ENCODE measurements around the gene TRIM65.

TRIM65 gene

GRCh38 chr17:75849724-75850123 is 47.0 kb downstream of the TRIM65 start:
- no peak overlapping the region for H3K4me3 ChIP-seq (ENCODE audit: low read length)
- H3K9me3 ChIP-seq (replicated peaks; ENCODE audit: insufficient read depth, low read length) = no peaks in the 10 kb centered on the region
- H2AFZ ChIP-seq (ENCODE audit: low read length) = no peak overlapping the region
- no peaks in the 10 kb centered on the region; the same call in 1 of the 2 replicates for H3F3A ChIP-seq (ENCODE audit: insufficient read depth, low read length)
- TF ChIP-seq EZH2 (optimal IDR thresholded peaks at IDR 0.05; ENCODE audit: low read depth, low read length) = no peak
- TF ChIP-seq, protein P1, sequence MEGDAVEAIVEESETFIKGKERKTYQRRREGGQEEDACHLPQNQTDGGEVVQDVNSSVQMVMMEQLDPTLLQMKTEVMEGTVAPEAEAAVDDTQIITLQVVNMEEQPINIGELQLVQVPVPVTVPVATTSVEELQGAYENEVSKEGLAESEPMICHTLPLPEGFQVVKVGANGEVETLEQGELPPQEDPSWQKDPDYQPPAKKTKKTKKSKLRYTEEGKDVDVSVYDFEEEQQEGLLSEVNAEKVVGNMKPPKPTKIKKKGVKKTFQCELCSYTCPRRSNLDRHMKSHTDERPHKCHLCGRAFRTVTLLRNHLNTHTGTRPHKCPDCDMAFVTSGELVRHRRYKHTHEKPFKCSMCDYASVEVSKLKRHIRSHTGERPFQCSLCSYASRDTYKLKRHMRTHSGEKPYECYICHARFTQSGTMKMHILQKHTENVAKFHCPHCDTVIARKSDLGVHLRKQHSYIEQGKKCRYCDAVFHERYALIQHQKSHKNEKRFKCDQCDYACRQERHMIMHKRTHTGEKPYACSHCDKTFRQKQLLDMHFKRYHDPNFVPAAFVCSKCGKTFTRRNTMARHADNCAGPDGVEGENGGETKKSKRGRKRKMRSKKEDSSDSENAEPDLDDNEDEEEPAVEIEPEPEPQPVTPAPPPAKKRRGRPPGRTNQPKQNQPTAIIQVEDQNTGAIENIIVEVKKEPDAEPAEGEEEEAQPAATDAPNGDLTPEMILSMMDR (IDR thresholded peaks at IDR 0.05; ENCODE audit: low read length) = no peak
- TF ChIP-seq EZH2phosphoT487 (IDR thresholded peaks at IDR 0.05; ENCODE audit: low read length) = no peak
- H3K79me2 ChIP-seq (ENCODE audit: low read length) = peaks cover 18% of the 10 kb centered on the region
- no peaks in the 10 kb centered on the region for H3K27me3 ChIP-seq (replicated peaks; ENCODE audit: insufficient read depth, low read length)
- no peaks in the 10 kb centered on the region for H4K20me1 ChIP-seq (ENCODE audit: insufficient read depth, low read length)
- no peaks in the 10 kb centered on the region for H3K36me3 ChIP-seq (replicated peaks; ENCODE audit: insufficient read depth, low read length)
- DNase-seq = no peak
- H3K9ac ChIP-seq (ENCODE audit: low read length) = no peak overlapping the region
- no peak overlapping the region for H3K27ac ChIP-seq (ENCODE audit: low read length)
- H3K4me1 ChIP-seq (ENCODE audit: low read length) = peaks cover 5% of the 10 kb centered on the region
- no peaks in the 10 kb centered on the region for H3K9me2 ChIP-seq (replicated peaks; ENCODE audit: insufficient read depth, low read length)
- no peak overlapping the region for H3K4me2 ChIP-seq (ENCODE audit: low read depth, low read length)

GRCh38 chr17:75849279-75849646 is 47.5 kb downstream of the TRIM65 start:
- Histone ChIP-seq H2AFZ (ENCODE audit: low read length) (no peak overlapping the region), H3K36me3 (replicated peaks; ENCODE audit: insufficient read depth, low read length) (no peaks in the 10 kb centered on the region), H3K4me1 (ENCODE audit: low read length) (peaks cover 4% of the 10 kb centered on the region), H4K20me1 (ENCODE audit: insufficient read depth, low read length) (no peaks in the 10 kb centered on the region), H3K27me3 (replicated peaks; ENCODE audit: insufficient read depth, low read length) (no peaks in the 10 kb centered on the region), H3K4me2 (ENCODE audit: low read depth, low read length) (no peak overlapping the region), H3K9ac (ENCODE audit: low read length) (no peak overlapping the region), H3K79me2 (ENCODE audit: low read length) (peaks cover 14% of the 10 kb centered on the region), H3K4me3 (ENCODE audit: low read length) (no peak overlapping the region), H3F3A (ENCODE audit: insufficient read depth, low read length) (no peaks in the 10 kb centered on the region; the same call in 1 of the 2 replicates), H3K9me2 (replicated peaks; ENCODE audit: insufficient read depth, low read length) (no peaks in the 10 kb centered on the region), H3K27ac (ENCODE audit: low read length) (no peak overlapping the region), H3K9me3 (replicated peaks; ENCODE audit: insufficient read depth, low read length) (no peaks in the 10 kb centered on the region)
- no peak for DNase-seq
- no peak for TF ChIP-seq EZH2 (optimal IDR thresholded peaks at IDR 0.05; ENCODE audit: low read depth, low read length)
- no peak for TF ChIP-seq EZH2phosphoT487 (IDR thresholded peaks at IDR 0.05; ENCODE audit: low read length)
- TF ChIP-seq, protein P1 (IDR thresholded peaks at IDR 0.05; ENCODE audit: low read length) = no peak

DNA sequence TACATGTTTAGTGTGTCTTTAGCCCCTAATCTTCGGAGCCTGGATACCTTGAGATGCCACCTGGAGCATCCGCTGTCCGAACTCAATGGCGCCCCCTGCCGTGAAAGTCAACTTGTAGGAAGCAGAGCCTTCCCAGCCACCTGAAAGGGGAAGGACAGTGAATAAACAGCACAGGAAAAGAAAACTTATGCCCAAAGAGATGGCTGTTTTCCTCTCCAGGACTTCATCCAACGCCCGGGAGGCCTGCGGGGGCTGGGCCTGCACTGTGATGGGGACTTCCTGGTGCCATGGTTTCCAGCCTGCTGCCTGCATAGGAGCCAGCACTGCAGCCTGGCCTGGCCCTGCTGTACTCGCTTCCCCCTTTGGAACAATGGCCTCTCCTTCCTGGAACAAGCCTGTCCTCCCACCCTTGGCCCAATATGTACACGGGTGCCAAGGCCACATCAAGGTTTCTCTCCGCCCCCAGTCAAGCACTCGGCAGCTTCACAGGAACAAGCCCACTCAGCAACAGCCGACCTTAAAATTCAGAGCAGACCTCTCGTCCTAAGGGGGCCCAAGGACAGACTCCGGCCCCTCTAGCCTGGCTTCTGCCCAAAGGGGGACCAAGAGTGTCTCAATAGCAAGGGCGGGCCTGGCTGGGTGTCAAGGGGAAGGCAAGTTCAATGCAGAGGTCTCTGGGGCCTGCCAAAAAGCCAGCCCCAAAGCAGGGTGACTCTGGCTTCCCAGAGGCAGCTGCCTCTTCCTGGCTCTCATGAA is 48.0 kb downstream of the TRIM65 start:
- Histone ChIP-seq H3F3A (ENCODE audit: insufficient read depth, low read length) (no peaks in the 10 kb centered on the region), H3K4me3 (ENCODE audit: low read length) (no peak overlapping the region), H3K4me1 (ENCODE audit: low read length) (no peaks in the 10 kb centered on the region), H3K9me2 (replicated peaks; ENCODE audit: insufficient read depth, low read length) (no peaks in the 10 kb centered on the region), H3K27ac (ENCODE audit: low read length) (no peak overlapping the region), H3K36me3 (replicated peaks; ENCODE audit: insufficient read depth, low read length) (no peaks in the 10 kb centered on the region), H2AFZ (ENCODE audit: low read length) (no peak overlapping the region), H3K79me2 (ENCODE audit: low read length) (peaks cover 9% of the 10 kb centered on the region), H3K9ac (ENCODE audit: low read length) (no peak overlapping the region), H3K4me2 (ENCODE audit: low read depth, low read length) (no peak overlapping the region), H3K9me3 (replicated peaks; ENCODE audit: insufficient read depth, low read length) (no peaks in the 10 kb centered on the region), H3K27me3 (replicated peaks; ENCODE audit: insufficient read depth, low read length) (no peaks in the 10 kb centered on the region), H4K20me1 (ENCODE audit: insufficient read depth, low read length) (no peaks in the 10 kb centered on the region)
- DNase-seq = peak; percentile 53
- TF ChIP-seq EZH2 (optimal IDR thresholded peaks at IDR 0.05; ENCODE audit: low read depth, low read length) = no peak
- TF ChIP-seq, protein P1 (IDR thresholded peaks at IDR 0.05; ENCODE audit: low read length) = peak; percentile 74
